ENCODE results near the gene PKDCC.
A peak's percentile ranks its signal among the peaks of the same experiment; 100 is the strongest.

The PKDCC gene, protein sequence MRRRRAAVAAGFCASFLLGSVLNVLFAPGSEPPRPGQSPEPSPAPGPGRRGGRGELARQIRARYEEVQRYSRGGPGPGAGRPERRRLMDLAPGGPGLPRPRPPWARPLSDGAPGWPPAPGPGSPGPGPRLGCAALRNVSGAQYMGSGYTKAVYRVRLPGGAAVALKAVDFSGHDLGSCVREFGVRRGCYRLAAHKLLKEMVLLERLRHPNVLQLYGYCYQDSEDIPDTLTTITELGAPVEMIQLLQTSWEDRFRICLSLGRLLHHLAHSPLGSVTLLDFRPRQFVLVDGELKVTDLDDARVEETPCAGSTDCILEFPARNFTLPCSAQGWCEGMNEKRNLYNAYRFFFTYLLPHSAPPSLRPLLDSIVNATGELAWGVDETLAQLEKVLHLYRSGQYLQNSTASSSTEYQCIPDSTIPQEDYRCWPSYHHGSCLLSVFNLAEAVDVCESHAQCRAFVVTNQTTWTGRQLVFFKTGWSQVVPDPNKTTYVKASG

DNA sequence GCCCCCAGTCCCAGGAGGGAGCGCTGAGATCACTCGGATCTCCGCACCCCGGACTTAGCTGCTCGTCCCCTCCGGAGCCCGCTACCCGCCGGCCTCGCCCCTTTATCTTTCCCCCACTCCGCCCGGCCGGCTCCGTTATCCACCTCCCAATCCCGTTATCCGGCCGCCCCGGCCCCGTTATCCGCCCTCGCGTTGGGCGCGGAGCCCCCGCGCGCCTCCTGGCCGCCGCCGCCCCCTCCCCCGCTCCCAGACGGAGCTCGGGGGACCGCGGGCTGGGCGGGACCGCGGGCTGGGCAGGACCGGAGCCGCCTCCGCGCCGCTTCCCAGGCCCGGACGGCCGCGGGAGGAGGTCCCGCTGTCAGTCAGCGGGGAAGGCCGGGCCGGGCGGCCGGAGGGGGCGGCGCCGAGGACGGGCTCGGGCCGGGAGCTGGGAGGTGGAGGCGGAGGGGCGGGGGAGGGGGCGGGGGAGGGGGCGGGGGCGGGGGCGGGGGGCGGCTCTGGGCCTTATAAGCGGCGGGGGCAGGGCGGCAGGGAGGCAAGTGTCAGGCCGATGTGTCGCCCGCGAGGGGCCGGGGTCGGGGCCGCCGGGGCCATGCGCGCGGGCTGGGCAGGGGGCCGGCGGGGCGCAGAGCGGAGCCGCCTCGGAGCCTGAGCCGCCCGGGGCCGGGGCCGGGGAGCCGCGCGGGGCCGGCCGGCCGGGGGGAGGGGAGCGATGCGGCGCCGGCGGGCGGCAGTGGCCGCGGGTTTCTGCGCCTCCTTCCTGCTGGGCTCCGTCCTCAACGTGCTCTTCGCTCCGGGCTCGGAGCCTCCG is at the start of gene PKDCC:
Gene PKDCC (plus strand): TSS at position 534 of the 811 bp plus-strand sequence. CDS start 179 bp downstream, at position 713.
- no peak for DNase-seq

DNA sequence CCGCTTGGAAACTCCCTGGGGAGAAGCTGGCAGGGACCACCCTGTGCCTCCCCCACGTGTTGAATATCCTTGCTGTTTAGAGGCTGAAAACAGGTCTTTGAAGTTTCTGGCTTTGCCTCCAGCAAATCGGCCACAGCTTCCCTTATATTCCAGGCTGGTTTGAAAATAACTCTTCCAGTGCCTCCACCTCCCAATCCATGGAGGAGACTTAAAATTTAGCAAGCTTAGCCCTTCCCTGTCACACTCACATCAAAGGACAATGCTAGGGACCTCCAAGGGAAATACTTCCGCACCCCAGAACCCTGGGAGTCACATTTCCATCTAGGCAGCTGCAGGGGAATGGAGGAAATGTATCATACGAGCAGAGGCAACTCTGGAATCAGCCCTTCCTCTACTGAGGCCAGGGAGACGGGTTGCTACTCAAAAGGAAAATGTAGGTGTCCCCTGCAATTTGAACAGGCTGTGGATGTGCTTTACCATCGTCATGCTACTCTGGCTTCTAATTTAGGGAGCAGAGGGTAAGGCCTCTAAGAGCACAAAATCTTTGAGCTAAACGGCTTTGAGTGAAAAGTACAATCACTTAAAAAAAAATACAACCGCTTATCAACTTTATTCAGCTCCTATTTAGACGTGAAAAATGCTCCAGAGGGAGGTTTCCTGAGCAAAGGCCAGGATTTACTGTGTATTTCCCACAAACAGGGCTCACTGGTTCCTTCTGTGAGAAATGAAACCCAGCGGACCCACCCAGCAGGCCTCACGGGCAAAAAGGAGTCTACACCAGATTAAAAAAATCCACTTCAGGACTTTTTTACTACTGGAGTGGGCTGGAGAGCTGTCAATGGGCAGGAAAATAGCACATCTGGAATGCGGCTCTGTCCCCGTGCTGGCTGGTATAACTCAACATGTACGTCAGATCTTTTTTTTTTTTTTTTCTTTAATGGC is 49.4 kb upstream of the PKDCC start:
- DNase-seq: no peak

DNA sequence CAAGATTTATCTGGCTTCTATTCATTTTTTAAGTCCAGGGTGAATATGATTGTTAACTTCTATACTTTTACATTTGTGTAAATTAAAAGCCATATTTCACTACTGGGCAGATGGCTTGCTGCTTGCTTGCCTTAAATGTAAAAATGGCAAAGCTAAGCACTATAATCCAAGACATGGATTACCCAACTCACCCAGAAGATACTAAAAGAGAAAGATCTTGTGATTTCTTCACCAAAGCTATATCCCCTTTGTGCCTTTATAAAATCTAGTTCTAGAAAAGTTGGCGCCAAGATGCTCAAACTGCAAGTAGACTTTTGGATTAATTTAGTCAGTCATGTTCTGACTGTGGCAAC is 48.7 kb upstream of the PKDCC start:
- no peak for DNase-seq

DNA sequence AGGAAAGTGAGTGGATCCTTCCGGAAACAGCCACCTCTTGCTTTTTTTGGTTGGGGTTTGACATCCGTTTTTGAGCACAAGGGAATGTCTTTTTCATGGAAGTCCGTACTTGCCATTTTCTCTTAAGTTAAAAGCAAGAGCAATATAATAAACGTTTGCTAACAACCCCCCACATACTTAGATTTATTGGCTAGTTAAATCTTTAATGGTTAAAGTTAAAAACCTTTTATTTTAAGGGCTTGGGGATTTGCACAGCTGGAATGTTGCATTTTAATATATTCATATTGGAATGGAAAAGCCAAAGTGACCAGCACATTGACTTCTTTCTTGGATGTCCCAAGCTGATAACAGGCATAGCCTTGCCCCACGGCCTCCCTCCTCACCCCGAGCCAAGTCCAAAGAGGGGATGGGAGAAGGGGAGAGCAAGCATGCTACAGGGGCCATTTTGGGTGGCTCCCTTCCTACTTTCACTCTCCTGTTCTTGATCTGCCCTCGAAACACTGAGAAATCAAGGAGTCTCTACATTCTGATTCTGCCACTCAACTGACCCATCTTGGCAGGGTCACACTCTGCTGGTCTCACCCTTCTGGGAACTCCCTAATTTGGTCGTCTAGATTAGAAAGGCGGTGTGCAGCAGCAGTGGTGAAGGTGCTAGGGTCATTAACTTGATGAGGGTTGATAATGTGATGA is 48.1 kb upstream of the PKDCC start:
- DNase-seq: no peak

DNA sequence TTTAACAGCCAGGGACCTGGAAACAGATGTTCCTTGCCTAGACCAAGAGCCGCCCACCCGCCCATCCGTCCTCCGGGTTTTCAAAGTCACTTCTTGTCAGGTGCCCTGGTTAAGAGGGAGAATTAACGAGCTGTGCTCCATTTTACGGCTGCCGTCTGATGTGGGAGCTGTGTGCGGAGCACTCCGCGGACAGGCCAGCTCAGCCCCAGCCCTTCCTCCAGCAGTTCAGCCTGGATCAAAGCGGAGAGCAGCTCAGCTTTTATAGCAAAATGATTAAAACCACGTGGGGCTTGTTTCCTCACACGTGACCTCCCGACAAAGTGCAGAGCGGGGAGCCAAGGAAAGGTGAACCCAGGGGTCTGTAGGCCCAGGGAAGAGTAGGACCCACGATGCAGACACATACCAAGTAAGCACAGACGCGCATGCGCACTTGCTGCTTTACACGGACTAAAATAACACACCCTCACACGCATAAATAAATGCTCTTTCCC is 46.1 kb upstream of the PKDCC start:
- DNase-seq: no peak

DNA sequence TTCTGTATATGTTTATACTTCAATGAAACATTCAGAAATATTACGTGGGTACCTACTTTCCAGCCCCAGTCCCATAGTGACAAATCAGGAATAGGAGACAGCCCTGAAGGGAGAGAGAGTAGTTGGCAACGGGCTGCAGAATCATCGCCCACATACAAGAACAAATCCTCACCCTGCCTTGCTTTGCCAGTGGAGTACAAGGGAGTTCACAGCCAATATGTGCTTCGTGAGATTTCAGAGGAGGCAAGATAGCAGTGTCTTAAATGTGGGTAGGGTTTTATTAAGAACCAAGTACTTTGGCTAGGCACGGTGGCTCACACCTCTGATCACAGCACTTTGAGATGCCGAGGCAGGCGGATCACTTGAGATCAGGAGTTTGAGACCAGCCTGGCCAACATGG is 40.3 kb upstream of the PKDCC start:
- DNase-seq: no peak

DNA sequence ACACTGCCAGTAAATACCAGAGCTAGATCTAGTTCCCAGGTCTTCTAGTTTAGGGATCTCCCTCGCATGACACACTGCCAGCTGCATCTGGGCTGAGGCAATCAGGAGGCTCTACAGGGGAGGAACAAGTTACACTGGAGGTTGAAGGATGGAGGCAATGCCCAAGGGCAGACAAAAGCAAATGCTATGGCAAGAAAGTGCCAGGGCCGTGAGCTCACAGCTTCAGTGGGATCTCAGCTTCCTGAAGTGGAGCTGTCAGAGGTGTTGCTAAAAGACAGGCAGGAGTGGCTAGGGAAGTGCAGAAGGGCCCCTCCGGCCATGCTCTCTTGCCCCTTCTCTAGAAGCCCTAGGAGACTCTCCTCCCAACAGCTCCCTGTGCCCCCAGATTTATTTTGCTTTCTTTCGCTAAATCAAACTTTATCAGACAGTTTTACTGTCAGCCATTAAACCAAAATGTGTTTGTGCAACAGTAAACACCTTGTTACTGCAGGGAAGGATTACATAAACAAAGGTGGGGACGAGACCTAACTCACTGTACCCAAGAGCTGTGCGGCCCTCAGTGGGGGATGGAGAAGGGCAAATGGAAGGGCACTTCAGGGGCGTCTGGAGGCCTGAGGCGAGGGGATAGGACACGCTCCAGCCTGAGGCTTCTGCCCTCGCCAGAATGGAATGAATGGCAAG is 39.4 kb upstream of the PKDCC start:
- DNase-seq: no peak

DNA sequence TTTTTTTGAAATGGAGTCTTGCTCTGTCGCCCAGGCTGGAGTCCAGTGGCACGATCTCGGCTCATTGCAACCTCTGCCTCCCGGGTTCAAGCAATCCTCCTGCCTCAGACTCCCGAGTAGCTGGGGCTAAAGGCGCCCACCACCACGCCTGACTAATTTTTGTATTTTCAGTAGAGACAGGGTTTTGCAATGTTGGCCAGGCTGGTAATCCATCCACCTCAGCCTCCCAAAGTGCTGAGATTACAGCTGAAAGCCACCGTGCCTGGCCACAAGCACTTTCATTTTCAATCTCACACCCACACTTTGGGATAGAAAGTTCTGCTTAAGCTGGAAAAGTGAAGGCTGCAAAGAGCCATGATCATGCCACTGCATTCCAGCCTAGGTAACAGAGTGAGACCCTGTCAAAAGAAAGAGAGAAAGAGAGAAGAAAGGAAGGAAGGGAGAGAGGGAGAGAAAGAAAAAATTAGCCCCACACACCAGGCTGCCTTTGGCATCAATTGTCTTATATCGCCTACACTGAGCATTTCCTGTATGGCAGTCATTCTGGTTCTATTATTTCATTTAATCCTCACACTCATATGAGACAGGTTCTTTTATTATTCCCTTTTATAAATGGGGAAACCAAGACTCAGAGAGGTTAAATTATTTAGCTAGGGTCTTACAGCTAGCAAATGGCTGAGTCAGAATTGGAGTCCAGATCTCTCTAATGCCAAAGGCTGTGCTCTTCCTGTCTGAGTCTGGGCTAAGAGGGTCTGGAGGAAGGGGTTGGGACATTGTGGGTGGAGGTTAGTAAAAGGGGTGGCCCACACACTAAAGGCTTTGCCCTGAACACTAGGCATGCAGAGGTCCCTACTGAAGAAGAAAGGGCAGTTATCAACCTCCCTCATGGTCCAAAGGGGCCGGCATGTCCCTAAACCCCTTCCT is 37.9 kb upstream of the PKDCC start:
- no peak for DNase-seq

DNA sequence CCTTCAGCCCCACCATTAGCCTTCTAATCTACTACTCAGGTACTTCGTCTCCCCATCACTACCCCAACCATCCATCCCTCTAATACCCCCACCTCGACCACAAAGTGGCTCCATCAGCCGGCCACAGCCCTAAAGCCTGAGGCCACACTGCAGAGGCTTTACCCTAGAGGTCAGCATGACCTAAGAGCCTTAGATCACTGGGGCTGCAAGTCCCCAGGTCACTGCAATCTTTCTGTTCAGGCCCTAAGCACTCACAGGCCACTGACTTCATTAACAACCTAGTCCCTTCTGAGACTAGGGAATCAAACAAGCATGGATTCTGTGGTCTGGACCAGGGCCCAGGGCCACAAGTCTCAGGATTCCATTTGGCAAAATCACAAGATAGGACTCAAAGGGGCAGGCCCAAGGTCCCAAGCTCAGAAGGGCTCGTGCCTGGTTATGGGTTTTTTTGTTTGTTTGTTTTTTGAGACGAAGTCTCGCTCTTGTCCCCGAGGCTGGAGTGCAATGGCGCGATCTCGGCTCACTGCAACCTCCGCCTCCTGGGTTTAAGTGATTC is 37.0 kb upstream of the PKDCC start:
- no peak for DNase-seq

DNA sequence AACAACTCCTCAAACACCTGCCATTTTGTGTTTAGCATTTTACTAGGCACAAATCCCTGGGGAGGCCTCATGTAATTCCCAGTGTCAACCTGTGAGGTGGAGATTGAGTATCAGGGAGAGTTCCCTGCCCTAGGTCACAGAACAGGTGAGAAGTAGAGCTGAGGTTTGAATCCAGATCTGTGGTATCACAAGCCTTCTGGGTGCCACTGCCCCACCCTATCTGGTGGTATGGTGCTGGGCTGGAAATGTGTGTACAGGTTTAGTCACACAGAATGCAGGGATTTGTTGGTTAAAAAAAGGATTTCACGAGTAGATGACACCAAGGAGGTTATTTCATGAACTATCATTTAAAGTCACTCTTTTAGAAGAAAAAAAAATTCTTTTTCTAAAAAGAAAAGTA is 35.7 kb upstream of the PKDCC start:
- DNase-seq: no peak

DNA sequence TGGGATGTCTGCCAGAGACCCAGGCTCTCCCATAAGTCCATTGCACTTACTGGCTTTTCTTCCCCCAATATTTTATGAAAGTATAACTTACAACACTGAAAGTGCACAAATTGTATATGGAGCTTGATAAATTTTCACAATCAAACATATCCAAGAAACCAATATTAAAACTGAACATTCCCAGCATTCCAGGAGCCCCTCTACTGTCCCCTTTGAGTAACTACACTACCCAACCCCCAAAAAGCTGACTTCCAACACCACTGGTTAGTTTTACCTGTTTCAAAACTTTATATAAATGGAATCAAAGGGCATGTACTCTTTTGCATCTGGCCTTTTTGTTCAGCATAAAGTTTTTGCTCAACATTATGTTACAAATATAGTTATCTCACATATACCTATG is 35.2 kb upstream of the PKDCC start:
- no peak for DNase-seq

DNA sequence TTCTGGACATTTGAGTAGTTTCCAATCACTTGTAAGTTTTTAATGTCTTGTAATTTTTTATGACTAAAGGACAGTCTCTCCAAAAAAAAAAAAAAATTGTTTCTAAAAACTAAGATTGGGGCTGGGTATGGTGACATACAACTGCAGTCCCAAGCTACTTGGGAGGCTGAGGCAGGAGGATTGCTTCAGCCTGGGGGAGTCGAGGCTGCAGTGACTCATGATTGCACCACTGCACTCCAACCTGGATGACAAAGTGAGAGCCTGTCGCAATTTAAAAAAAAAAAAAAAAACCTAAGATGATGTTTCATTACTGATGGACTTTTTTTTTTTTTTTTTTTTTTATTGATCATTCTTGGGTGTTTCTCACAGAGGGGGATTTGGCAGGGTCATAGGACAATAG is 34.4 kb upstream of the PKDCC start:
- no peak for DNase-seq

DNA sequence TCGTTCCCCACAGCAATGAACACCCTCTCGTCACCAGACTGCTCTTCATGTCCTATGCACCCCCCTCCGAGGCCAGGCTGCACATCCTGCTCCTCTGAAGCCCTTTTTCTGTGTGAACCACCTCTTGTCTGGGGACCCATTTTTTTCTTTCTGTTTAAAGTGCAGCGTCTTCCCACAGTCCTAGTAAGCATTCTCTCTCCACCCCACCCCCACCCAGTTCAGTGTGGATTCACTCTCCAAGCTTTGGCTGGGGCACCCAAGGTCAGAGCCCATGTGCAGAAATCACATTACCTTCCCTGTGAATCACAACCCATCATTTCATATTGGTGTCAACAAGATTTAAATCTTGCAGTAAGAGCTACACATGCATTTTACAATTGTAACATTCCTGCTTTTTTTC is 26.4 kb upstream of the PKDCC start:
- no peak for DNase-seq

DNA sequence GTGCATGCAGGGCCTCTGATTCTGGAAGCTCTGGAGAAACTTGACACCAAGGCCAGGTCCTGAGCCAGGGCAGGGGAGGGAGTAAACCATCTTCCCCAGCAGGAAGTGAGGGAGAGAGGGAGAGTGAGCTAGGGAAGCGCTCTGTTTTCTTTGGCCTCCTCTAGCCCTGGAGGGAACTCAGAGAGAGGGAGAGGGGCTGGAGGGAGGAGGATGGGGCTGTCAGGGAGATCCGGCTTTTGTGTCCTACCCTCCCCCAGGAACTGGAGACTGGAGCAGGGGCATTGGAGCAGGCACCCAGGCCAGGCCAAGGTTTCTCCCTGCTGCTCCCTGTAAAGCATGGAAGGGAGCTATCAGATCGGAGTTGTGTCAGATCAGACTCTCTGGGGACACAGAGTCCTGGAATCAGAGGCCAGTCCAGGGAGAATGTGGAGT is 22.7 kb upstream of the PKDCC start:
- no peak for DNase-seq

DNA sequence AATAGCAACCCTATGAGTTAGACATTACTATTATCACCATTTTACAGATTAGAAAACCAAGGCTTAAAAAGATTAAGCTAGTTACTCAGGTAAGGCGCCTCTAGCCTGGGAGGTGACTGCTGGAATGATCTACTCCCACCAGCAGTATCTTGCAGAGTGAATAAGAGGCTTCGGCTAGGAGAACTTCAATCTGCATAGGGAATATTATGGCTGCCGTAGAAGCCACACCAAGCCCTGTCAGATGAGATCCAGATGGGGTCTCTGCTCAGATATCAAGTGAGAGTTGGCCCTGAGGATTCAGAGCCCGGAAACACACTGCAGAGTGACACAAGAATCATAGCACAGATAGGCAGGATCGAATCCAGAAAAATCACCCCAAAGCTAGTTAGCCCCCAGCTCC is 21.5 kb upstream of the PKDCC start:
- DNase-seq: no peak

DNA sequence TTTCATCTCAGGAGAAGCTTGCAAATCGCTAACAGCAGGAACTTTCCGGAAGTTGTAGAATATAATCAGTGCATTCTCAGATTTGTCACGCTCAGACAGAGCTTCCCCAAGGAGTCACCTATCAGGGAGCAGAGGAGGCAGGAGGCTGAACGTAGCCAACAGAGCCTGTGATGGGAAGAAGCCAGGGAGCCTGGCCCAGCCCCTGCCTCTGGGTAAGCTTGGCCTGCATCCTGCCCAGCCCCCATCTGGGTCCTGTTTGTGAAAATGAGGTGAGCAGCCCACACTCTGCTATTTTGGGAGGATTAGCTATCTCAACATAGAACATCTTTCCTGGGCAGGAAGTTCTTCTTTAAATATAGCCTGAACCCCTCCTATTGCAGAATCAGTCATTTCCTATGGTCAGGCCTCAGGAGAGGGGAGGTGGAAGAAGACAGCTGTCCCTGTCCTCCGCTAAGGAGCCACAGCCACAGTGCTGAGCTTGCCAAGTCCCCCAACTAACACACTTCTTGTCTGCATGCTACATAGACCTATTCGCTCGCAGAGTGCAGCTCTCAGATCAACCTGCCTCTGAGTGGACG is 19.2 kb upstream of the PKDCC start:
- DNase-seq: peak; percentile 40

DNA sequence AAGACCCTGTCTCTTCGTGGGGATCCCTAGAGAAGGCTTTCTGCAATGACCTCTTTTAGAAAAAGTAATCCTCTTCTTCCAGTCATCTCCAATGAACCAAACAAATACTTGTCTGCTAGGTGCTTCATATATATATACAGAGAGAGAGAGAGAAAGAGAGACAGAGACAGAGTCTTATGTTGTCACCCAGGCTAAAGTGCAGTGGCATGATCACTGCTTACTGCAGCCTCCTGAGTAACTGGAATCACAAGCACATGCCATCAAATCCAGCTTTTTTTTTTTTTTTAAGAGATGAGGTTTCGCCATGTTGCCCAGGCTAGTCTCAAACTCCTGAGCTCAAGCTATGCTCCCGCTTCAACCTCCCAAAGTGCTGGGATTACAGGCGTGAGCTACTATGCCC is 18.6 kb upstream of the PKDCC start:
- DNase-seq: no peak

DNA sequence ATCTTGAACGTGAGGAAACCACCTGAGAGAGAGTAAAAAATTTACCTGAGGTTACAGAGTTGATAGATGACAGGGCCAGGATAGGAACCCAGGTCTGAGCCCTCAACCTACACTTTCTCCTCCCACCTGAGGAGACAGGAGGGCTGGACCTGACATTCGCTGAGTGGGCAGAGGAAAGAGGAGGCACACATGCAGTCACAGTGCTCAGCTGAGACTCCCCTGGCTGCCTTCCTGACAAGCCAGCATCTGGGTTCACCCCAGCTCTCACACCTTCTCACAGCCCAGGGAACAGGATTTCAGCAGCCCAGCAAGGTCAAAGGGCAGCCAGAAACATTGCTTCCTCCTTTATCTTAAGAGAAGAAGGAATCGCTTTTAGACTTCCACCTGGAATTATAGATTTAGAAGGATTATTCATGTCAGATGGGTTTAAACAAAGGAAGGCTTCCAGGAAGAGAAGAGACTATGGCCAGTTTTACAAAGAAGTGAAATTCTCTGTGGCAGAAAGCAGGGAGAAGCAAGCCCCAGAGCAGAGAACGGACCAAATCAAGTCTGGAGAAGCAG is 18.1 kb upstream of the PKDCC start:
- no peak for DNase-seq

DNA sequence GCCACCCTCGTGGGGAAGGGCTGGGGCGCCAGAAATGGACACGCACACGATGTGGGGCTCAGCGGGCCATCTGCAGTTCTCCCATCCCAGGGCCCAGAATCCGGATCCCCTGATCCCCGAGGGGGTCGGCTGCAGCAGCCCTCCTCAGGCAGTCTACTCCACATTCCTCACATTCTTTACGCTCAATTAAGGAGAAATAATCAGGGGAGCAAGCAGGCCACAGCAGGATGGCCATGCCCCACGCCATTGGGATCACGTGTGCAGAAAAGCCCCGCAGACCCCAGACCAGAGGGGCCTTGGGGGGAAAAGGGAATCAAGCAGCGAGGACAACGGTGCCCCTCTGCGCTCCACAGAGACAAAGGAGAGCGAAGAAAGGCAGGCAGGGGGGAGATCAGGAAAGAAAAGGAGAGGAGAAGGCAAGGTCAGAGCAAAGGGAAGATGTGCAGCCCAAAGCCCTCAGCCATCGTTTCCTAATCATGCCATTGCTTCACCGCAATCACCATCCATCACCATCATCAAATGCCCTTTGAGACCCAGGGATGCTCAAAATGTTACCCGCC is 17.5 kb upstream of the PKDCC start:
- DNase-seq: no peak

All from GDM1 (cell line).